Stomach (tissue), 9 donors: ENCODE measurements around the gene ADGRG7. TPM values are rescaled to one million over a fixed set of nuclear protein-coding genes. Genes with fewer than 3 reads are reported as not detected.

Experiments
- DNase-seq, 2 donors: peaks; one replicate each; pipeline versions ENCODE4 v3.0.0 to v3.0.0-alpha.2; 2013 to 2019
- H3K27ac ChIP-seq, 5 donors: fragments of 200-600 bp in 4 of 5; sonication (generic) in 4 of 5; one replicate each; pipeline ENCODE4 v1.5.1; 2013 to 2019; ENCODE audit warnings: mild to moderate bottlenecking in 1 of 5, moderate library complexity in 1 of 5
- H3K27me3 ChIP-seq, 3 donors: fragments of 200-600 bp; sonication (generic); one replicate each; pipeline ENCODE4 v1.5.1; 2017 to 2019; ENCODE audit warnings: mixed run types in 1 of 3
- H3K36me3 ChIP-seq, 4 donors: fragments of 200-600 bp; sonication (generic); 1 replicate in 3 of 4; 2 replicates in 1 of 4; pipeline ENCODE4 v1.5.1; 2016 to 2019
- H3K4me1 ChIP-seq, 4 donors: fragments of 200-600 bp; sonication (generic); one replicate each; pipeline ENCODE4 v1.5.1; 2016 to 2019
- H3K4me3 ChIP-seq, 4 donors: fragments of 200-600 bp; sonication (generic) in 3 of 4; one replicate each; pipeline ENCODE4 v1.5.1; 2016 to 2019; ENCODE audit warnings: mild to moderate bottlenecking in 1 of 4
- H3K9me3 ChIP-seq, 4 donors: fragments of 200-600 bp; sonication (generic); one replicate each; pipeline ENCODE4 v1.5.1; 2016 to 2019
- EP300 ChIP-seq: sonication (generic); formaldehyde crosslinking; IDR thresholded peaks from one replicate; pipeline ENCODE4 v1.6.1; 2017; ENCODE audit warnings: antibody characterized with exemption
- POLR2A ChIP-seq, 4 donors: fragments of 450-650 bp; IDR thresholded peaks; one replicate each; pipeline ENCODE4 v1.6.1; 2016; ENCODE audit warnings: antibody characterized with exemption in 4 of 4, control low read depth in 2 of 4, mild to moderate bottlenecking in 1 of 4, moderate library complexity in 1 of 4
- POLR2AphosphoS5 ChIP-seq, 3 donors: sonication (generic); formaldehyde crosslinking; IDR thresholded peaks; one replicate each; pipeline ENCODE4 v1.6.1; 2016; ENCODE audit warnings: antibody characterized with exemption in 3 of 3
- WGBS, 5 donors: extraction: QIAGEN DNeasy Blood & Tissue Kit in 3 of 5; methylation state at CpG; one replicate each; pipeline versions ENCODE4 v1.1.5 to v1.1.7; 2013 to 2018; 5-methylcytosine and 5-hydroxymethylcytosine counted together
- intact Hi-C: fragments of 100-400 bp; cut with DNase I; formaldehyde crosslinking; loops from one replicate; pipeline ENCODE4 v1.15.1; 2023; ENCODE audit warnings: low total_unique reads
- polyA plus RNA-seq, 3 donors: library from polyadenylated mRNA; stranded (reverse); fragments of 200-250 nt; gene quantifications; one replicate each; pipeline ENCODE4 v1.2.3, GENCODE V29; 2013
- small RNA-seq, 4 donors: library from RNA; depleted of rRNA; stranded (forward); fragments of <200 nt; gene quantifications; one replicate each; pipeline ENCODE3, GENCODE V24; 2016
- total RNA-seq, 5 donors: library from RNA; depleted of rRNA; stranded (reverse); fragments of >200 nt; gene quantifications; one replicate each; pipeline versions ENCODE4 v1.1.0 to v1.2.3, GENCODE V29; 2014 to 2016
- TF ChIP-seq, protein P1 (sequence below), 7 experiments: fragments of 450-650 bp in 4 of 7; fragments of 200-600 bp in 3 of 7; sonication (generic) in 3 of 7; IDR thresholded peaks; one replicate each; pipeline ENCODE4 v1.5.1; 2016 to 2019; ENCODE audit warnings: antibody characterized with exemption in 7 of 7, control low read depth in 2 of 7, mild to moderate bottlenecking in 1 of 7
- donor health status: healthy with polysubstance abuse.
- donor health status: Bipolar disorder and iron deficiency.
- donor health status: healthy.

Gene ADGRG7
- total and polyA plus RNA-seq, 8 donors, result 5.1 TPM; not detected in 7

DNA sequence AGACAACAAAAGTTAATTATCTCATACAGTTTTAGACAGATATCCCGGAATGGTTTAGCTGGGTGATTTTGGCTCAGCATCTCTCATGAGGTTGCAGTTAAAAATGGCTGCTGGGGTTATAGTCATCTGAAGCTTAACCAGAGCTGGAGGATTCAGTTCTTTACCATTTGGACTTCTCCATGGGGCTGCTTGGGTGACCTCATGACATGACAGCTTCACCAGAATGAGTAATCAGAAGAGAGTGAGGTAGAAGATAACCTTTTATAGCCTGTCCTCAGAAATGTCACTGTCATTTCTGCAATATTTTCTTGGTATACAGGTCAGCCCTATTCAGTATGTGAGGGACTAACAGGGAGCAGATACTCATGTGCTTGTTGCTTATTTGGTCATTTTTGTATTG, 130.8 kb downstream of the ADGRG7 start:
- peaks cover 25 to 97% (median 89%) of the 10 kb centered on the region in 4 donors for H3K36me3 ChIP-seq
- intact Hi-C loops, result no loop called here
- H3K4me3 ChIP-seq, result no peak overlapping the region
- H3K27ac ChIP-seq, result no peak overlapping the region
- no peak for DNase-seq
- peaks cover 0 to 27% (median 9%) of the 10 kb centered on the region in 4 donors for H3K4me1 ChIP-seq
- WGBS, 5 donors, result 89 to 98% (median 96%) methylated on average over 1 of the region's 1 CpG
- TF ChIP-seq POLR2AphosphoS5 (IDR thresholded peaks at IDR 0.05) (no peak), EP300 (no peak), POLR2A (IDR thresholded peaks at IDR 0.05) (no peak)
- TF ChIP-seq, protein P1, sequence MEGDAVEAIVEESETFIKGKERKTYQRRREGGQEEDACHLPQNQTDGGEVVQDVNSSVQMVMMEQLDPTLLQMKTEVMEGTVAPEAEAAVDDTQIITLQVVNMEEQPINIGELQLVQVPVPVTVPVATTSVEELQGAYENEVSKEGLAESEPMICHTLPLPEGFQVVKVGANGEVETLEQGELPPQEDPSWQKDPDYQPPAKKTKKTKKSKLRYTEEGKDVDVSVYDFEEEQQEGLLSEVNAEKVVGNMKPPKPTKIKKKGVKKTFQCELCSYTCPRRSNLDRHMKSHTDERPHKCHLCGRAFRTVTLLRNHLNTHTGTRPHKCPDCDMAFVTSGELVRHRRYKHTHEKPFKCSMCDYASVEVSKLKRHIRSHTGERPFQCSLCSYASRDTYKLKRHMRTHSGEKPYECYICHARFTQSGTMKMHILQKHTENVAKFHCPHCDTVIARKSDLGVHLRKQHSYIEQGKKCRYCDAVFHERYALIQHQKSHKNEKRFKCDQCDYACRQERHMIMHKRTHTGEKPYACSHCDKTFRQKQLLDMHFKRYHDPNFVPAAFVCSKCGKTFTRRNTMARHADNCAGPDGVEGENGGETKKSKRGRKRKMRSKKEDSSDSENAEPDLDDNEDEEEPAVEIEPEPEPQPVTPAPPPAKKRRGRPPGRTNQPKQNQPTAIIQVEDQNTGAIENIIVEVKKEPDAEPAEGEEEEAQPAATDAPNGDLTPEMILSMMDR (IDR thresholded peaks at IDR 0.05), result no peak
- H3K9me3 ChIP-seq, result no peaks in the 10 kb centered on the region
- no peaks in the 10 kb centered on the region for H3K27me3 ChIP-seq

DNA sequence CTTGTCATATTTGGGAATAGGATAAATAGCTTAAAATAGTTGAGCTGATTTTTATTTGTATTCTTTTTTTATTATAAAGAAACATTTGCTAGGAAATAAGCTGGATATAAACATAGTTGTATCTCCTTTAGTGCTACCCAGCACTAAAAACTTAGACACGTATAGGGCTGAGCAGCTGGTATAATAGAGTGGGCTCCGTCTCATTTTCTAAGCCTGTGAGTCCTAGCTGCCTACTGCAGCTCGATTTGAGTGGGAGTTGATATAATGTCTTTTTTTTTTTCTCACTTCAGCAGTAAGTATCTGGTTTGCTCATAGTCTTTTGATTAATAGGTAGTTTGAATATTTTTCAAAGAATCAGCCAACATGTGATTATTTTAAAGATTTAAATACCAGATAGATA, 134.1 kb downstream of the ADGRG7 start:
- no peak for DNase-seq
- H3K4me1 ChIP-seq, result no peaks in the 10 kb centered on the region
- H3K36me3 ChIP-seq, result peaks cover 25 to 100% (median 88%) of the 10 kb centered on the region in 4 donors
- H3K27me3 ChIP-seq, result no peaks in the 10 kb centered on the region
- H3K4me3 ChIP-seq, result no peak overlapping the region
- no peak overlapping the region for H3K27ac ChIP-seq
- intact Hi-C loops, result no loop called here
- TF ChIP-seq EP300 (no peak), POLR2A (IDR thresholded peaks at IDR 0.05) (no peak), POLR2AphosphoS5 (IDR thresholded peaks at IDR 0.05) (no peak)
- TF ChIP-seq, protein P1 (IDR thresholded peaks at IDR 0.05), result no peak
- 84 to 91% (median 86%) methylated on average over 3 of the region's 3 CpGs for WGBS, 5 donors
- no peaks in the 10 kb centered on the region for H3K9me3 ChIP-seq

DNA sequence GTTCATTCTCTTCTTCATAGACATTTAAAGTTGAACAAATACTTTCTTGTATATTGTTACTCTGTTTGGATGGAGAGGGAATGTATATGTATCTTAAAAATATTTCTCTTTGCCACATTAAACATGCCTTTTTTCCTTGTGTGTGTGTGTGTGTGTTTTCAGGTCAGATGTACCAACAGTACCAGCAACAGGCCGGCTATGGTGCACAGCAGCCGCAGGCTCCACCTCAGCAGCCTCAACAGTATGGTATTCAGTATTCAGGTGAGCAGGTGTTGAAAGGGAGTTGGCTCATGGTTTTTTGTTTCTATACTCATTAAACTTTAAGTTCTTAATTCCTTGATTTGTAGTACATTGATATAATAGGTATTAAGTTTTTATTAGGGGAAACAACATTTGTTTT, 135.3 kb downstream of the ADGRG7 start:
- intact Hi-C loops, result no loop called here
- Histone ChIP-seq H3K9me3 (no peaks in the 10 kb centered on the region), H3K27me3 (no peaks in the 10 kb centered on the region), H3K27ac (no peak overlapping the region), H3K4me3 (no peak overlapping the region), H3K4me1 (no peaks in the 10 kb centered on the region), H3K36me3 (peaks cover 27 to 100% (median 88%) of the 10 kb centered on the region in 4 donors)
- WGBS, 5 donors, result 95 to 100% (median 95%) methylated on average over 2 of the region's 2 CpGs
- TF ChIP-seq POLR2A (IDR thresholded peaks at IDR 0.05) (no peak), POLR2AphosphoS5 (IDR thresholded peaks at IDR 0.05) (no peak), EP300 (no peak)
- TF ChIP-seq, protein P1 (IDR thresholded peaks at IDR 0.05), result no peak
- DNase-seq, result no peak

Small RNA genes within 50 kb of the gene (small RNA-seq; reads per million reads assigned to genes)
- gene RF00322, result 0 reads per million in 4 donors

Other genes with a start within 250 kb of the ADGRG7 start
- 10 to 100 TPM; 17.1 to 95.6 (median 37.1) TPM for gene TOMM70, start 208.5 kb upstream of the ADGRG7 start, total RNA-seq
- gene TOMM70, start 208.5 kb upstream of the ADGRG7 start, polyA plus RNA-seq, result 10 to 100 TPM; 12.9 to 20.0 (median 18.9) TPM
- 1 to 10 TPM in 1 of 5 donors, under 1 TPM in 1, not detected in 3; 0.58 to 4.0 TPM for gene LNP1, start 208.1 kb upstream of the ADGRG7 start, total RNA-seq
- gene LNP1, start 208.1 kb upstream of the ADGRG7 start, polyA plus RNA-seq, result 1 to 10 TPM; 1.2 to 1.8 (median 1.6) TPM
- 10 to 100 TPM in 1 of 5 donors, 1 to 10 TPM in 2, under 1 TPM in 1, not detected in 1; 0.72 to 20.2 (median 2.6) TPM for gene TMEM45A, start 117.0 kb upstream of the ADGRG7 start, total RNA-seq
- 1 to 10 TPM; 6.2 to 8.7 (median 7.6) TPM for gene TMEM45A, start 117.0 kb upstream of the ADGRG7 start, polyA plus RNA-seq
- 10 to 100 TPM; 15.8 to 90.9 (median 39.7) TPM for gene TFG, start 99.9 kb downstream of the ADGRG7 start, total RNA-seq
- 10 to 100 TPM; 52.6 to 57.9 (median 54.4) TPM for gene TFG, start 99.9 kb downstream of the ADGRG7 start, polyA plus RNA-seq